ENCODE results near the gene WFDC6.
"Not testable (repeated sequence)": the region's sequence is repeated elsewhere in the genome, so short reads cannot be mapped to it uniquely, and the experiment has no call there.

WFDC6 gene

DNA sequence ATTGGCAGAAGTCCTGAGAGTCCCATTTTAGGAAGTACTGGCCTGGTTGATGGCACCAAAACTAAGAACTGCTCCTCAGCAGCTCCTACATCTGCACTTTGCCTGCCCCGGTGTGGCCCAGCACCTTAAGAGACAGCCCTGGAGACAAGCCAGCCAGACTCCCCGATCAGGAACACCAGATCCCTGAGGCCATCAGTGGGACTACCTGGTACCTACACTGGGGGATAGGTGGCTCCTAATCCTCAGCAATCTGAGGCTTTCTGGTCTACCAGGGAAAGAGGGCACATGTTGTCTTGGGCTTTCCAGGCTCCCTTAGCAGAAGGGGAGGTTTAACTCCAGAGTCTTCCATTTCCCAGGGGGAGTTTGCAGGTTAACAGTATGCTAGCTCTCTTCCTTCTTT lies at the start of gene WFDC6:
Gene WFDC6 (minus strand): TSS at position 101 of the 400 bp plus-strand sequence. CDS start 75 bp downstream, at position 26.
- H3K9ac ChIP-seq (ENCODE audit: low read depth, low read length) = no peak within 1 kb of the TSS
- no peaks in the 10 kb centered on the region for H3K4me1 ChIP-seq (ENCODE audit: insufficient read depth, low read length)
- H3K4me3 ChIP-seq (ENCODE audit: low read length) = no peak within 1 kb of the TSS
- no peaks in the 10 kb centered on the region for H3K36me3 ChIP-seq (ENCODE audit: insufficient read depth, low read depth, low read length)
- no peaks in the 10 kb centered on the region for H3K27me3 ChIP-seq (ENCODE audit: insufficient read depth, low read length)
- no peak within 1 kb of the TSS for H3K27ac ChIP-seq (ENCODE audit: low read length)
- H3K9me3 ChIP-seq (ENCODE audit: insufficient read depth, low read depth, low read length) = no peaks in the 10 kb centered on the region

DNA sequence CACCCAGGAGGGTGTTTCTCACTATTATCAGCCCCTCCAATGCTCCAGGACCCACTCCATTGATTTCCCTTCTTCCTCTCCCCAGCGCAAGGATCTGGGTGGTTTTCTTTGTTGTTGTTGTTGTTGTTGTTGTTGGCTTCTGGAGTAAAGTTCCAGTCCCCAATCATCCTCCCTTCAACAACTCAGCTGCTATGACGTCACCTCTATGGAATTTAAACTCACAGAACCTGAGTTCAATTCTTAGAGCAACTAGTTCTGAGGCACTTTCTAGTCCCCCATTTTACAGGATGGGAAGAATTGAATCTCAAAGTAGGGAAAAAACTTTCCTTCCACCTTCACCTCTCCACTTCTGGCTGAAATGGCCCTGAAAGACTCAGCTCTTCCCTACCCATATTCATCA lies 49.5 kb upstream of the WFDC6 start:
- H3K4me3 ChIP-seq (ENCODE audit: low read length) = no peak overlapping the region
- H3K9ac ChIP-seq (ENCODE audit: low read depth, low read length) = no peak overlapping the region
- no peak overlapping the region for H3K27ac ChIP-seq (ENCODE audit: low read length)
- H3K9me3 ChIP-seq (ENCODE audit: insufficient read depth, low read depth, low read length) = no peaks in the 10 kb centered on the region; the same call in 1 of the 2 replicates
- no peaks in the 10 kb centered on the region for H3K36me3 ChIP-seq (ENCODE audit: insufficient read depth, low read depth, low read length)
- H3K27me3 ChIP-seq (ENCODE audit: insufficient read depth, low read length) = no peaks in the 10 kb centered on the region
- H3K4me1 ChIP-seq (ENCODE audit: insufficient read depth, low read length) = peaks cover 1% of the 10 kb centered on the region; the same call in 1 of the 2 replicates

DNA sequence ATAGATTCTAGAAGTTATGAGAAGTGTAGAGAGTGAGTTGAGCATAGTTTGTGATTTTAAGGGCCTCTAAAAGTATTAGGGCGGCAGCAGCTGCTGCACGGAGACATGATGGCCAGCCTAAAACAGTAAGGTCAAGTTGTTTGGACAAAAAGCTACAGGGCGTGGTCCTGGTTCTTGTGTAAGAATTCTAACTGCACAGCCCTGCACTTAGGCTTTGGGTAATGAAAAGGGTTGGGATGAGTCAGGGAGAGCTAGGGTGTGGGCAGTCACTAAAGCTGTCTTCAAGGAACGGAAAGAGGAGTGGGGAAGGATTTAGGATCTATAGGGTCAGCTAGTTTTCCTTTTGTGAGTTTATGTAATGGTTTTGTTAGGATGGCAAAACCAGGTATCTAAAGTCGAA lies 46.7 kb upstream of the WFDC6 start:
- H3K27ac ChIP-seq (ENCODE audit: low read length); H3K9ac ChIP-seq (ENCODE audit: low read depth, low read length); H3K27me3 ChIP-seq (ENCODE audit: insufficient read depth, low read length); H3K4me3 ChIP-seq (ENCODE audit: low read length); H3K36me3 ChIP-seq (ENCODE audit: insufficient read depth, low read depth, low read length); H3K9me3 ChIP-seq (ENCODE audit: insufficient read depth, low read depth, low read length): not testable (repeated sequence)
- H3K4me1 ChIP-seq (ENCODE audit: insufficient read depth, low read length) = peaks cover 12% of the 10 kb centered on the region

DNA sequence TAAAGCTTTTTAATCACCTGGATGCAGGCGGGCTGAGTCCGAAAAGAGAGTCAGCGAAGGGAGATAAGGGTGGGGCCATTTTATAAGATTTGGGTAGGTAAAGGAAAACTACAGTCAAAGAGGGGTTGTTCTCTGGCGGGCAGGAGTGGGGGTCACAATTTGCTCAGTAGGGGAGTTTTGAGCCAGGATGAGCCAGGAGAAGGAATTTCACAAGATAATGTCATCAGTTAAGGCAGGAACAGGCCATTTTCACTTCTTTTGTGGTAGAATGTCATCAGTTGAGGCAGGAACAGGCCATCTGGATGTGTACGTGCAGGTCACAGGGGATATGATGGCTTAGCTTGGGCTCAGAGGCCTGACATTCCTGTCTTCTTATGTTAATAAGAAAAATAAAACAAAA lies 45.0 kb upstream of the WFDC6 start:
- not testable (repeated sequence) for H3K27ac ChIP-seq (ENCODE audit: low read length); H3K9ac ChIP-seq (ENCODE audit: low read depth, low read length); H3K9me3 ChIP-seq (ENCODE audit: insufficient read depth, low read depth, low read length); H3K36me3 ChIP-seq (ENCODE audit: insufficient read depth, low read depth, low read length); H3K4me3 ChIP-seq (ENCODE audit: low read length); H3K27me3 ChIP-seq (ENCODE audit: insufficient read depth, low read length)
- peaks cover 12% of the 10 kb centered on the region for H3K4me1 ChIP-seq (ENCODE audit: insufficient read depth, low read length)

DNA sequence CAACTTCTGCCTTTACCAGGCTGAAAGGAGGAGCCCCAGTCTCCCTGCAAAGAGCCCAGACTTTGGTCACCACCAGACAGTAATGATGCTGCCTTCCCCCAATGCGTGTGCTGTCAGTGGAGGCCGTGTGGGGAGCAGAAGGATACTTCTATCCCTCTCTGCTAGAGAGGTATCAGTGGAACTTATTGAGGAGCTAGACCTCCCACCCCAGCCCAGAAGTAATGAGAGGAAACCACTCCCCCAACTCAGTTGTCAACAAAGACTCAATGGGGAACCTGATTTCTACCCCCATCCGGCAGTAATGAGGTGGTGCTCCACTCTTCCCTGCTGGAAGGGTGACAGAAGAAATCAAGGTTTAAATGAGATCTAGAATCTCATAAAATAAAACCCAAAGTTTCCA lies 44.2 kb upstream of the WFDC6 start:
- H3K4me3 ChIP-seq (ENCODE audit: low read length) = peak overlapping the region; percentile 40; the same call in 1 of the 2 replicates
- H3K36me3 ChIP-seq (ENCODE audit: insufficient read depth, low read depth, low read length) = no peaks in the 10 kb centered on the region
- H3K9ac ChIP-seq (ENCODE audit: low read depth, low read length) = peak overlapping the region; percentile 53; the same call in 1 of the 2 replicates
- no peaks in the 10 kb centered on the region for H3K9me3 ChIP-seq (ENCODE audit: insufficient read depth, low read depth, low read length)
- H3K27ac ChIP-seq (ENCODE audit: low read length) = peak overlapping the region; percentile 14
- H3K27me3 ChIP-seq (ENCODE audit: insufficient read depth, low read length) = no peaks in the 10 kb centered on the region
- H3K4me1 ChIP-seq (ENCODE audit: insufficient read depth, low read length) = peaks cover 12% of the 10 kb centered on the region

DNA sequence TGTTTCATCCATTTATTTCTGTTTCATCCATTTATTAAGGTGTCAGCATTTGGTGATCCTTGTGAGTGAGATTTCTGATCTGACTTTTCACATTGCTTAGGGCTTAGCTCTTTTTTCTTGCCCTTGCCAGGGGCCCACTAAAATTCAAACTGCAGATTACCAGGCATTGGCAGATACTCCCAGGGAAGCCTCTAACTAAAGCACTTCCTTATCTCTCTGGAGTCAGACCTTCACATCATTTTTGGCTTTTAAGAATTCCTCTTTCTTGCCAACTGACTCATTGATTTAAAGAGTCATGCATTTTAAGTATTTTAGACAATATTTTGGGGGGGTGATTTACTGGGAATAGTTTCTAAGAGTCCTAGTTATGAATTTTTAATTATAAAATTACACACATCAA lies 42.4 kb upstream of the WFDC6 start:
- no peak overlapping the region for H3K27ac ChIP-seq (ENCODE audit: low read length)
- H3K36me3 ChIP-seq (ENCODE audit: insufficient read depth, low read depth, low read length) = no peaks in the 10 kb centered on the region
- no peak overlapping the region for H3K4me3 ChIP-seq (ENCODE audit: low read length)
- H3K9me3 ChIP-seq (ENCODE audit: insufficient read depth, low read depth, low read length) = no peaks in the 10 kb centered on the region
- H3K27me3 ChIP-seq (ENCODE audit: insufficient read depth, low read length) = no peaks in the 10 kb centered on the region
- H3K9ac ChIP-seq (ENCODE audit: low read depth, low read length) = no peak overlapping the region
- peaks cover 12% of the 10 kb centered on the region for H3K4me1 ChIP-seq (ENCODE audit: insufficient read depth, low read length)

DNA sequence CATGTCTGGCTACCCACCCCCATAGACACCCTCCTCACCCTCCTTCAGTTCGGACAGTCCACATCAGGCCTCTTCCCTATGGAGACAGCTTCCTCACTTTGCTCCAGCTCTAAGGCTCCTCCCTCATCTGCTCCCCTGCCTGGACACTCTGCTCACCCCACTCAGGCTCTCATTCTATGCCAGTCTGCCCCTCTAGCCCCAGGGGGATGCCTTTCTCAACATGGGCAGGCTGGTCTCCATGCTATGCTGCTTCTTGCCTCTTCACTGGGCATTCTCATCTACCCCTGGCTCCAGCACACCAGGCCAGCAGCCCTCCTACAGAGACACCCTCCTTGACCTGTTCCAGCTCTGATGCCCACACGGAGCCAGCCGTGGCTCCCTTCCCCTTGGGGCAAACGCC lies 39.9 kb upstream of the WFDC6 start, which contains the start of gene WFDC8:
Gene WFDC8 (minus strand): TSS at position 101 of the 400 bp plus-strand sequence. CDS start 37 bp downstream, at position 64.
- H3K9ac ChIP-seq (ENCODE audit: low read depth, low read length) = peak within 1 kb of the TSS; percentile 1; the same call in 1 of the 2 replicates
- no peak within 1 kb of the TSS for H3K27ac ChIP-seq (ENCODE audit: low read length)
- H3K27me3 ChIP-seq (ENCODE audit: insufficient read depth, low read length) = no peaks in the 10 kb centered on the region

DNA sequence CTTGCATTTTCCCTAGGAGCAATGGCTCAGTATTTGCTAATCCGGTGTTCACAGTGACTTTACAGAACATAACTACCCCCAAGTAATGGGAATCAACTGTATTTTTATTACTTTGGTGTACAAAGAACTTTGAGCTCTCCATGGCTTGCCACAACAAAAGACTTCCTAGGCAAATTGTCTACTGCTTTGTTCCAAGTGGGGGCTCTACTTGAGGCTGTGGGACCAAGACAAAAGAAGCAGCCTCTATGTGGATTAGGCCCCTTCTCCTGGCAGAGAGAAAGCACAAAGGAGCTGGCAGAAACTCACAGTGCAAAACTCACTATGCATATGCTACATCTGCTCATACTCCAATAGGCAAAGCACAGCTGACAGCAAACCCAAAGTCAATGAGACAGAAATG lies 38.9 kb upstream of the WFDC6 start:
- H3K27ac ChIP-seq (ENCODE audit: low read length) = no peak overlapping the region
- no peaks in the 10 kb centered on the region for H3K27me3 ChIP-seq (ENCODE audit: insufficient read depth, low read length)
- H3K36me3 ChIP-seq (ENCODE audit: insufficient read depth, low read depth, low read length) = no peaks in the 10 kb centered on the region
- peaks cover 5% of the 10 kb centered on the region for H3K4me1 ChIP-seq (ENCODE audit: insufficient read depth, low read length)
- no peak overlapping the region for H3K4me3 ChIP-seq (ENCODE audit: low read length)
- peak overlapping the region; percentile 1; the same call in 1 of the 2 replicates for H3K9ac ChIP-seq (ENCODE audit: low read depth, low read length)
- H3K9me3 ChIP-seq (ENCODE audit: insufficient read depth, low read depth, low read length) = no peaks in the 10 kb centered on the region

More for the DNA sequence above, 39.9 kb upstream of the WFDC6 start, which contains the start of gene WFDC8:
- peaks cover 12% of the 10 kb centered on the region for H3K4me1 ChIP-seq (ENCODE audit: insufficient read depth, low read length)
- no peaks in the 10 kb centered on the region for H3K9me3 ChIP-seq (ENCODE audit: insufficient read depth, low read depth, low read length)
- H3K36me3 ChIP-seq (ENCODE audit: insufficient read depth, low read depth, low read length) = no peaks in the 10 kb centered on the region
- no peak within 1 kb of the TSS for H3K4me3 ChIP-seq (ENCODE audit: low read length)

DNA sequence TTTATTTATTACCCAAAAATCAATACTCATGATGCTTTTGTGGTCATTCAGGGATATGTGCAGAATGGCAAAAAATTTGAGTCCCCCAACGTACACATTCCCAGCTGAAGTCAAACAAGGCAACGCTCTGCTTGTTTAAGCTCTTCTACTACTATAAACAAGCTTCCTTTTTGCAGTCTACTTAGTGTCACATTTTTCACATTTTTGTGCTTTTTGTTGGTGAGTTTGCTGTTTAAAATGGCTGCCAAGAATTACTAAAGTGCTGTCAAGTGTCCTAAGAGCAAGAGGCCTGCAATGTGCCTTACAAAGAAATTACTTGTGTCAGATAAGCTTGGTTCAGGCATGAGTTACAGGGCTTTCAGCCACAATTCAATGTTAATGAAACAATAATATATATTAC lies 37.7 kb upstream of the WFDC6 start:
- Histone ChIP-seq H3K36me3 (ENCODE audit: insufficient read depth, low read depth, low read length) (no peaks in the 10 kb centered on the region), H3K27me3 (ENCODE audit: insufficient read depth, low read length) (no peaks in the 10 kb centered on the region), H3K9me3 (ENCODE audit: insufficient read depth, low read depth, low read length) (no peaks in the 10 kb centered on the region), H3K4me1 (ENCODE audit: insufficient read depth, low read length) (no peaks in the 10 kb centered on the region; the same call in 1 of the 2 replicates), H3K4me3 (ENCODE audit: low read length) (no peak overlapping the region), H3K27ac (ENCODE audit: low read length) (no peak overlapping the region), H3K9ac (ENCODE audit: low read depth, low read length) (no peak overlapping the region)

DNA sequence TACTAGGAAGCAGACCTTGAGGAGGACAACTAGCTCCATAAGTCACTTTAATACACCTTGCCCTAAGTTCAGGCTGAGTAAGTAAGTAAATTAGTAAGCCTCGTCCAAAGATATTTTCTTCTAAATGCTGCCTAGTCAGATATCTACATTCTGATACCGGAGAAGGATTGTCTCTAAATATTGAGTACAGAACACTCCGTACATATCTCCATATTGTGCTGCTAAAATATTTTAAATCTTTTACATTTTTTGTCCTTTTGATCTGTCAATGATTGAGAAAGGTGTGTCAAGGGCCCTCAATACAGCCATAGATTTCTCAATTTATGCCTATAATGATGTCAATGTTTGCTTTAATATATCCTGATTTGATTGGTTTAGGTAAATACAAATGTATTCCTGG lies 36.6 kb upstream of the WFDC6 start:
- H3K27ac ChIP-seq (ENCODE audit: low read length) = no peak overlapping the region
- no peaks in the 10 kb centered on the region for H3K36me3 ChIP-seq (ENCODE audit: insufficient read depth, low read depth, low read length)
- H3K4me3 ChIP-seq (ENCODE audit: low read length) = no peak overlapping the region
- no peaks in the 10 kb centered on the region for H3K9me3 ChIP-seq (ENCODE audit: insufficient read depth, low read depth, low read length)
- H3K27me3 ChIP-seq (ENCODE audit: insufficient read depth, low read length) = no peaks in the 10 kb centered on the region
- no peak overlapping the region for H3K9ac ChIP-seq (ENCODE audit: low read depth, low read length)
- no peaks in the 10 kb centered on the region; the same call in 1 of the 2 replicates for H3K4me1 ChIP-seq (ENCODE audit: insufficient read depth, low read length)

DNA sequence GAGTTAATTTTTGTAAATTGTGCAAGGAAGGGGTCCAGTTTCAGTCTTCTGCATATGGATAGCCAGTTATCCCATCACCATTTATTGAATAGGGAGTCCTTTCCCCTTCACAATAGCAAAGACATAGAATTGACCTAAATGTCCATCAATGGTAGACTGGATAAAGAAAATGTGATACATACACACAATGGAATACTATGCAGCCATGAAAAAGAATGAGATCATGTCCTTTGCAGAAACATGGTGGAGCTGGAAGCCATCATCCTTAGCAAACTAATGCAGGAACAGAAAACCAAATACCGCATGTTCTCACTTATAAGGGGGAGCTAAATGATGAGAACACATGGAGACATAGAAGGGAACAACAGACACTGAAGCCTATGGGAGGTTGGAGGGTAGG lies 30.4 kb upstream of the WFDC6 start:
- H3K9ac ChIP-seq (ENCODE audit: low read depth, low read length); H3K27me3 ChIP-seq (ENCODE audit: insufficient read depth, low read length); H3K4me3 ChIP-seq (ENCODE audit: low read length): not testable (repeated sequence)

DNA sequence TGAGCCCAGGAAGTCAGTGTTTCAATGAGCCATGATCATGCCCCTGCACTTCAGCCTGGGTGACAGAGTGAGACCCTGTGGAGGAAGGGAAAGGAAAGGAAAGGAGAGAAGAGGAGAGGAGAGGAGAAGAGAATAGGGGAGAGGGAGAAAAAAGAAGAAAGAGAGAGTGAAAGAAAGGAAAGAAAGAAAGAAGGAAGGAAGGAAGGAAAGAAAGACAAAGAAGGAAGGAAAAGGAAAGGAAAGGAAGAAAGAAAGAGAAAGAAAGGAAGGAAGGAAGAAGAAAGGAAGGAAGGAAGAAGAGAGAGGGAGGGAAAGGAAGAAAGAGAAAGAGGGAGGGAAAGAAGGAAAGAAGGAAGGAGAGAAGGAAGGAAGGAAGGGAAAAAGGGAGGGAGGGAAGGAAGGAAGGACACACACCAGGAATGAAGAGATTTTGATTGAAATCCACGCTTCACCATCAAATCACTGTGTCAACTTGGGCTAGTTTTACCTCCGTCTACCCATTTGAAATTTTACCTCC lies 25.5 kb upstream of the WFDC6 start:
- H3K9me3 ChIP-seq (ENCODE audit: insufficient read depth, low read depth, low read length) = no peaks in the 10 kb centered on the region
- no peaks in the 10 kb centered on the region for H3K36me3 ChIP-seq (ENCODE audit: insufficient read depth, low read depth, low read length)
- no peak overlapping the region for H3K4me3 ChIP-seq (ENCODE audit: low read length)
- H3K9ac ChIP-seq (ENCODE audit: low read depth, low read length) = no peak overlapping the region
- no peak overlapping the region for H3K27ac ChIP-seq (ENCODE audit: low read length)
- H3K4me1 ChIP-seq (ENCODE audit: insufficient read depth, low read length) = no peaks in the 10 kb centered on the region
- H3K27me3 ChIP-seq (ENCODE audit: insufficient read depth, low read length) = no peaks in the 10 kb centered on the region

More for the DNA sequence above, 30.4 kb upstream of the WFDC6 start:
- not testable (repeated sequence) for H3K36me3 ChIP-seq (ENCODE audit: insufficient read depth, low read depth, low read length); H3K4me1 ChIP-seq (ENCODE audit: insufficient read depth, low read length); H3K27ac ChIP-seq (ENCODE audit: low read length); H3K9me3 ChIP-seq (ENCODE audit: insufficient read depth, low read depth, low read length)
